Prostate gland (tissue), 2 donors: ENCODE data around the gene CRYGB. TPM values are rescaled to one million over a fixed set of nuclear protein-coding genes. Genes with fewer than 3 reads are reported as not detected.

Experiments used
- DNase-seq: peaks from one replicate; pipeline ENCODE4 v3.0.0-alpha.2; 2019; ENCODE audit warnings: low spot score
- H3K27ac ChIP-seq, 2 donors: fragments of 200-600 bp; sonication (generic); 2 replicates each; pipeline ENCODE4 v1.5.1; 2017 to 2019
- H3K27me3 ChIP-seq: fragments of 200-600 bp; sonication (generic); replicated peaks from 2 replicates; pipeline ENCODE4 v1.5.1; 2019; ENCODE audit not compliant: insufficient read depth
- H3K36me3 ChIP-seq, 2 donors: fragments of 200-600 bp; sonication (generic); 1 replicate in 1 of 2; 2 replicates in 1 of 2; pipeline versions ENCODE4 v1.5.1 to v1.8.1; 2017 to 2019
- H3K4me1 ChIP-seq: fragments of 200-600 bp; sonication (generic); replicated peaks from 2 replicates; pipeline ENCODE4 v1.5.1; 2019
- H3K4me3 ChIP-seq, 2 donors: fragments of 200-600 bp; sonication (generic); 2 replicates each; pipeline ENCODE4 v1.5.1; 2017 to 2019
- H3K9me3 ChIP-seq: fragments of 200-600 bp; sonication (generic); 2 replicates; pipeline ENCODE4 v1.5.1; 2017
- CTCF ChIP-seq, 4 experiments: fragments of 200-600 bp in 2 of 4; fragments of 450-650 bp in 2 of 4; sonication (generic) in 2 of 4; IDR thresholded peaks; 1 replicate in 3 of 4; 2 replicates in 1 of 4; pipeline ENCODE4 v1.5.1; 2016 to 2019; ENCODE audit warnings: antibody characterized with exemption in 4 of 4, mild to moderate bottlenecking in 2 of 4, moderate library complexity in 2 of 4
- POLR2A ChIP-seq: fragments of 450-650 bp; IDR thresholded peaks from one replicate; pipeline ENCODE4 v1.6.1; 2016; ENCODE audit warnings: antibody characterized with exemption, mild to moderate bottlenecking
- POLR2AphosphoS5 ChIP-seq: sonication (generic); formaldehyde crosslinking; IDR thresholded peaks from one replicate; pipeline ENCODE4 v1.6.1; 2017; ENCODE audit warnings: antibody characterized with exemption
- WGBS: methylation state at CpG from one replicate; pipeline ENCODE4 v1.1.5; 2018; 5-methylcytosine and 5-hydroxymethylcytosine counted together
- intact Hi-C: fragments of 100-400 bp; cut with DNase I; formaldehyde crosslinking; loops from one replicate; pipeline ENCODE4 v1.14.2; 2022
- total RNA-seq, 2 donors: library from RNA; depleted of rRNA; stranded (reverse); fragments of >200 nt; gene quantifications; one replicate each; pipeline ENCODE4 v1.1.0, GENCODE V29; 2016

CRYGB gene
- total RNA-seq, 2 donors from 2014 or later, result not detected

DNA sequence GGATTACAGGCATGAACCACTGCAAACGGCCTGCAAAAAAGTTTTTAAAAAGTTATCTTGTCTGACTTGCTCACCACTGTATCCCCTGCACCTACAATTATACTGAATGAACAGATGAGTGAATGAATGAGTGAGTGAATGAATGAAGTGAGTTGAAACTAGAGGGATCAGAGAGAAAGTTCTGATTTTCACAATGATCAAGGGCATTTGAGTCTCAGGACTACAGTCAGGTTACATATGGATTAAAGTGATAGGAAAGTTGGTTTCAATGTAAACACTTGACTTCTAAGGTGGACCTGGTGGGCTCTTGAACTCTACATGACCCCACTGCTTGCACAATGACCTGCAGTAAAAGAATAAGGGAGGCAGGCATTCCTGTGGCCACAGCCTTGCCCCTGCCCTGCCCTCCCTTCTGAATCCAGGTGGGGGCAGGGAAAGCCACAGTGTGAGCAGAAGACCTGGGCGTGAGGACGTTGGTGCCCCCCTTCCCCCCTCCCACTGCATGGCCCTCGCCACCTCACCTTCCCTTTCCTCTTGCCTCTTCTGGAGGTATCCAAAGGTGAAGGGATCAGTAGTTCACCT, 33.2 kb upstream of the CRYGB start:
- no peak for DNase-seq
- intact Hi-C loops, result no loop called here
- Histone ChIP-seq H3K4me3 (no peak overlapping the region), H3K4me1 (no peaks in the 10 kb centered on the region), H3K27me3 (no peaks in the 10 kb centered on the region), H3K27ac (no peak overlapping the region), H3K9me3 (no peaks in the 10 kb centered on the region), H3K36me3 (no peaks in the 10 kb centered on the region)
- 72% methylated on average over 4 of the region's 4 CpGs for WGBS
- TF ChIP-seq CTCF (IDR thresholded peaks at IDR 0.05), result no peak
- no peak for TF ChIP-seq POLR2A
- TF ChIP-seq POLR2AphosphoS5, result no peak

- no peaks in the 10 kb centered on the region for H3K27me3 ChIP-seq
- no peak overlapping the region for H3K4me3 ChIP-seq
- no peak for DNase-seq
- H3K27ac ChIP-seq, result no peak overlapping the region
- 81% methylated on average over 6 of the region's 6 CpGs for WGBS
- no peaks in the 10 kb centered on the region for H3K4me1 ChIP-seq
- H3K9me3 ChIP-seq, result no peaks in the 10 kb centered on the region
- no peaks in the 10 kb centered on the region for H3K36me3 ChIP-seq
- no peak for TF ChIP-seq POLR2AphosphoS5
- TF ChIP-seq POLR2A, result no peak
- TF ChIP-seq CTCF (IDR thresholded peaks at IDR 0.05), result no peak
- intact Hi-C loops, result loop anchor here (1.0 kb wide), 1 partner anchor 79 kb away; no protein-coding TSS in a partner anchor
These were observed 29.8 kb upstream of the CRYGB start for GRCh38 chr2:208175840-208176153.

GRCh38 chr2:208175069-208175839, 29.3 kb upstream of the CRYGB start:
- WGBS, result 39% methylated on average over 21 of the region's 21 CpGs
- no peaks in the 10 kb centered on the region for H3K9me3 ChIP-seq
- no peaks in the 10 kb centered on the region for H3K36me3 ChIP-seq
- H3K27me3 ChIP-seq, result no peaks in the 10 kb centered on the region
- no peaks in the 10 kb centered on the region for H3K4me1 ChIP-seq
- no peak overlapping the region for H3K27ac ChIP-seq
- peak; percentile 53 for TF ChIP-seq POLR2AphosphoS5
- TF ChIP-seq CTCF (IDR thresholded peaks at IDR 0.05), result peak; percentile 55 to 84 (median 76)
- TF ChIP-seq POLR2A, result no peak
- intact Hi-C loops, result loop anchor here (1.0 kb wide), 1 partner anchor 79 kb away; no protein-coding TSS in a partner anchor
- peak; percentile 74 for DNase-seq
- H3K4me3 ChIP-seq, result no peak overlapping the region

DNA sequence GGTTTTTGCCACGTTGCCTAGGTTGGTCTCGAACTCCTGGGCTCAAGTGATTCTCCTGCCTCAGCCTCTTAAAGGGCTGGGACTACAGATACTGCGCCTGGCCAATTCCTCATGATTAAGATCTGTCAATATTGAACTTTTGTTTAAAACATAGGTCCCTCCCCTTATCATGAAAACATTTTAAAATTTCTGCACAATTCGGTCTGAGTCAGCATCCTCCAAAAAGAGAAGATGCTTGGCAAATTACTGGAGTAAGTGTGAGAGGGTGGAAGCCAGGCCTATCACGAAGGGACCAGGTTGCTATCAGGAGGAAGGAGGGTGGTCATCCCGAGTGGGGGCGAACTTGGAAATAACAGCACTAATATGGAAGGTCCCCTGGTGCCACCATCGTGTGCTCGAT, 28.2 kb upstream of the CRYGB start:
- H3K4me3 ChIP-seq, result no peak overlapping the region
- TF ChIP-seq CTCF (IDR thresholded peaks at IDR 0.05) (no peak), POLR2A (no peak), POLR2AphosphoS5 (no peak)
- WGBS, result 78% methylated on average over 9 of the region's 9 CpGs
- H3K27me3 ChIP-seq, result no peaks in the 10 kb centered on the region
- H3K4me1 ChIP-seq, result no peaks in the 10 kb centered on the region
- intact Hi-C loops, result no loop called here
- DNase-seq, result no peak
- H3K27ac ChIP-seq, result no peak overlapping the region
- H3K9me3 ChIP-seq, result no peaks in the 10 kb centered on the region
- H3K36me3 ChIP-seq, result no peaks in the 10 kb centered on the region

DNA sequence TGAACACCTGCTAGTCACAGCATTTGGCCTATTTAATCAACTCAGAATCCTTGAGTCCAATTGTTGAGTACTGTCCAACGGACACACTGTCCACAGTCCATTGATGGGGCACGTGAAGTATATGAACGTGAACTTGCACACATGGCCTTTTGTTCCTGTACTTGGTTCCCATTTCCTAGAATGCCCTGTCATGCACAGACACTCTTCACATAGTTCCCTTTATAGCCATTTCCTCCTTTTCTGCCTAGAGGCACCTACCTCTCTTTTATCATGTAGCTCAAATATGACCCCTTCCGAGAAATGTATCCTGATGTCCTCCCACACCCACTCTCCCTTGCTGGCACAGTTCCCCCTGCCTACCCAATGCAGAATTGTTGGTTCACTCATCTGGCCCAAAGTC, 26.2 kb upstream of the CRYGB start:
- DNase-seq, result no peak
- Histone ChIP-seq H3K27me3 (no peaks in the 10 kb centered on the region), H3K4me3 (no peak overlapping the region), H3K9me3 (no peaks in the 10 kb centered on the region), H3K36me3 (no peaks in the 10 kb centered on the region), H3K4me1 (no peaks in the 10 kb centered on the region), H3K27ac (no peak overlapping the region)
- intact Hi-C loops, result no loop called here
- 68% methylated on average over 4 of the region's 4 CpGs for WGBS
- TF ChIP-seq POLR2A (no peak), POLR2AphosphoS5 (no peak), CTCF (IDR thresholded peaks at IDR 0.05) (no peak)
